A549 (cell line): ENCODE results near the gene NTS.

Source experiments
- CTCF ChIP-seq: fragments of >200 bp; sonication (Bioruptor Twin); formaldehyde crosslinking; IDR thresholded peaks from 3 replicates; pipeline ENCODE4 v1.5.1; 2016
- POLR2AphosphoS2 ChIP-seq: conservative IDR thresholded peaks from 2 replicates; pipeline ENCODE4 v1.6.1; 2012; ENCODE audit warnings: low read length, improper control_type of control experiment, inconsistent platforms
- REST ChIP-seq: fragments of 200-600 bp; sonication (generic); IDR thresholded peaks from 2 replicates; pipeline ENCODE4 v1.6.1; 2016; ENCODE audit warnings: antibody characterized with exemption, mild to moderate bottlenecking, moderate library complexity
- RFX5 ChIP-seq: fragments of 450-650 bp; IDR thresholded peaks from 2 replicates; pipeline ENCODE4 v1.7.1; 2014; ENCODE audit warnings: antibody characterized with exemption, mild to moderate bottlenecking, moderate library complexity
- SMC3 ChIP-seq: fragments of >200 bp; sonication (Bioruptor Twin); formaldehyde crosslinking; IDR thresholded peaks from 3 replicates; pipeline ENCODE4 v1.6.1; 2018; ENCODE audit warnings: inconsistent platforms
- USF2 ChIP-seq: fragments of 450-650 bp; IDR thresholded peaks from 2 replicates; pipeline ENCODE4 v1.6.1; 2014; ENCODE audit warnings: antibody characterized with exemption

GRCh38 chr12:85856966-85857365 is 17.1 kb upstream of the NTS start:
- TF ChIP-seq SMC3 (no peak), CTCF (no peak), POLR2AphosphoS2 (no peak), RFX5 (no peak), REST (no peak), USF2 (no peak)
